ENCODE data around the gene BBX. TPM values are rescaled to one million over a fixed set of nuclear protein-coding genes. Genes with fewer than 3 reads are reported as not detected.

The BBX gene
- total and polyA plus RNA-seq, 2 donors from 2014 or later, result 8.1 to 85.8 TPM

- Histone ChIP-seq H3K4me1 (ENCODE audit: control insufficient read depth in 2 of 3, insufficient read depth in 2 of 3, low read depth in 1 of 3, low read length in 3 of 3) (peaks cover 0 to 5% (median 0%) of the 10 kb centered on the region in 3 donors), H3K9ac (ENCODE audit: low read length in 3 of 3) (no peak overlapping the region), H3K27me3 (ENCODE audit: control insufficient read depth, insufficient read depth, low read length) (no peaks in the 10 kb centered on the region), H3K9me3 (ENCODE audit: control insufficient read depth in 2 of 3, insufficient read depth in 1 of 3, low read length in 3 of 3) (no peaks in the 10 kb centered on the region), H3K36me3 (ENCODE audit: control insufficient read depth in 2 of 3, insufficient read depth in 3 of 3, low read length in 3 of 3) (no peaks in the 10 kb centered on the region), H3K27ac (ENCODE audit: low read depth in 2 of 2, low read length in 2 of 2) (no peak overlapping the region), H3K4me3 (ENCODE audit: low read length in 3 of 3) (no peak overlapping the region)
- intact Hi-C loops (cut with DNase I), result no loop called here
- FAIRE-seq, result no peak
- DNase-seq, result no peak
- TF ChIP-seq CTCF (IDR thresholded peaks at IDR 0.05; ENCODE audit: borderline replicate concordance, extremely low read depth, insufficient read depth), result no peak
Measured at GRCh38 chr3:107681396-107681795, 158.6 kb downstream of the BBX start.

- Histone ChIP-seq H3K4me1 (ENCODE audit: control insufficient read depth in 2 of 3, insufficient read depth in 2 of 3, low read depth in 1 of 3, low read length in 3 of 3) (peaks cover 0 to 5% (median 0%) of the 10 kb centered on the region in 3 donors), H3K9ac (ENCODE audit: low read length in 3 of 3) (no peak overlapping the region), H3K4me3 (ENCODE audit: low read length in 3 of 3) (no peak overlapping the region), H3K27me3 (ENCODE audit: control insufficient read depth, insufficient read depth, low read length) (no peaks in the 10 kb centered on the region), H3K27ac (ENCODE audit: low read depth in 2 of 2, low read length in 2 of 2) (no peak overlapping the region), H3K36me3 (ENCODE audit: control insufficient read depth in 2 of 3, insufficient read depth in 3 of 3, low read length in 3 of 3) (no peaks in the 10 kb centered on the region), H3K9me3 (ENCODE audit: control insufficient read depth in 2 of 3, insufficient read depth in 1 of 3, low read length in 3 of 3) (no peaks in the 10 kb centered on the region)
- DNase-seq (no peak), FAIRE-seq (no peak)
- no peak for TF ChIP-seq CTCF (IDR thresholded peaks at IDR 0.05; ENCODE audit: borderline replicate concordance, extremely low read depth, insufficient read depth)
- intact Hi-C loops (cut with DNase I), result no loop called here
Measured at GRCh38 chr3:107682580-107682979, 159.8 kb downstream of the BBX start.

- intact Hi-C loops (cut with DNase I), result no loop called here
- H3K27ac ChIP-seq (ENCODE audit: low read depth in 2 of 2, low read length in 2 of 2), result no peak overlapping the region
Measured at GRCh38 chr3:107683447-107683846, 160.7 kb downstream of the BBX start.

More at GRCh38 chr3:107683447-107683846, 160.7 kb downstream of the BBX start:
- FAIRE-seq (no peak), DNase-seq (peak in 1 of 5 donors; percentile 50)
- Histone ChIP-seq H3K9me3 (ENCODE audit: control insufficient read depth in 2 of 3, insufficient read depth in 1 of 3, low read length in 3 of 3) (no peaks in the 10 kb centered on the region), H3K4me1 (ENCODE audit: control insufficient read depth in 2 of 3, insufficient read depth in 2 of 3, low read depth in 1 of 3, low read length in 3 of 3) (peaks cover 0 to 5% (median 0%) of the 10 kb centered on the region in 3 donors), H3K36me3 (ENCODE audit: control insufficient read depth in 2 of 3, insufficient read depth in 3 of 3, low read length in 3 of 3) (no peaks in the 10 kb centered on the region), H3K27me3 (ENCODE audit: control insufficient read depth, insufficient read depth, low read length) (no peaks in the 10 kb centered on the region), H3K9ac (ENCODE audit: low read length in 3 of 3) (no peak overlapping the region), H3K4me3 (ENCODE audit: low read length in 3 of 3) (no peak overlapping the region)
- TF ChIP-seq CTCF (IDR thresholded peaks at IDR 0.05; ENCODE audit: borderline replicate concordance, extremely low read depth, insufficient read depth), result no peak

All from kidney (tissue), 14 donors.